HepG2 (cell line): Measurements from ENCODE around the gene SPATA25. TPM values are rescaled to one million over a fixed set of nuclear protein-coding genes. Genes with fewer than 3 reads are reported as not detected.

Experiments
- CAMTA2 ChIP-seq: sonication (generic); formaldehyde crosslinking; IDR thresholded peaks from 2 replicates; pipeline ENCODE4 v1.4.0; 2020; ENCODE audit warnings: mild to moderate bottlenecking, missing genetic modification reagents, borderline replicate concordance
- CENPX ChIP-seq: sonication (generic); formaldehyde crosslinking; IDR thresholded peaks from 2 replicates; pipeline ENCODE4 v1.9.0; 2021; ENCODE audit warnings: mild to moderate bottlenecking, missing genetic modification reagents, moderate library complexity
- HNRNPK ChIP-seq: fragments of 200-400 bp; formaldehyde crosslinking; IDR thresholded peaks from 2 replicates; pipeline ENCODE4 v1.6.1; 2018; ENCODE audit warnings: low read length, low read depth, moderate library complexity, mild to moderate bottlenecking; ENCODE audit not compliant: poor library complexity, severe bottlenecking
- NAIF1 ChIP-seq: sonication (generic); formaldehyde crosslinking; IDR thresholded peaks from 2 replicates; pipeline ENCODE4 v1.5.0; 2020; ENCODE audit warnings: mild to moderate bottlenecking, missing genetic modification reagents, borderline replicate concordance
- SAFB2 ChIP-seq: sonication (generic); formaldehyde crosslinking; IDR thresholded peaks from 2 replicates; pipeline ENCODE4 v1.5.1; 2020; ENCODE audit warnings: missing genetic modification reagents, low read depth, mild to moderate bottlenecking, borderline replicate concordance
- TEAD2 ChIP-seq: sonication (generic); formaldehyde crosslinking; IDR thresholded peaks from 2 replicates; pipeline ENCODE4 v1.9.0; 2021; ENCODE audit warnings: missing genetic modification reagents
- ZFP1 ChIP-seq: IDR thresholded peaks from 2 replicates; pipeline ENCODE4 v1.6.1; 2016
- ZMAT3 ChIP-seq: sonication (generic); formaldehyde crosslinking; conservative IDR thresholded peaks from 2 replicates; pipeline ENCODE4 v1.7.0; 2021; ENCODE audit warnings: missing genetic modification reagents
- ZNF318 ChIP-seq: sonication (generic); formaldehyde crosslinking; IDR thresholded peaks from 2 replicates; pipeline ENCODE4 v1.4.0; 2020; ENCODE audit warnings: mild to moderate bottlenecking, missing genetic modification reagents
- ZNF512 ChIP-seq: sonication (generic); formaldehyde crosslinking; IDR thresholded peaks from 2 replicates; pipeline ENCODE4 v1.4.0; 2020; ENCODE audit warnings: mild to moderate bottlenecking, missing genetic modification reagents
- ZNF550 ChIP-seq: sonication (generic); formaldehyde crosslinking; IDR thresholded peaks from 2 replicates; pipeline ENCODE4 v1.4.0; 2020; ENCODE audit warnings: mild to moderate bottlenecking, missing genetic modification reagents, borderline replicate concordance
- ZNF850 ChIP-seq: sonication (generic); formaldehyde crosslinking; conservative IDR thresholded peaks from 2 replicates; pipeline ENCODE4 v1.9.0; 2021; ENCODE audit warnings: mild to moderate bottlenecking, missing genetic modification reagents
- ZNF878 ChIP-seq: sonication (generic); formaldehyde crosslinking; IDR thresholded peaks from 2 replicates; pipeline ENCODE4 v1.8.1; 2023; ENCODE audit warnings: mild to moderate bottlenecking, missing genetic modification reagents, moderate library complexity
- ZSCAN9 ChIP-seq: IDR thresholded peaks from 2 replicates; pipeline ENCODE4 v1.6.1; 2016; ENCODE audit warnings: borderline replicate concordance
- polyA plus RNA-seq, 8 experiments: library from polyadenylated mRNA; depleted of rRNA in 3 of 8; stranded (reverse) in 7 of 8; unstranded in 1 of 8; fragments of >200 nt; fragmentation: Illumina TruSeq in 4 of 8; extraction: Trizol in 4 of 8; gene quantifications; 2 replicates each; pipeline versions ENCODE4 v1.2.1 to v1.2.3, GENCODE V29; 2011 to 2016; ENCODE audit warnings: low read depth in 4 of 8, missing spikeins in 1 of 8, mixed read lengths in 1 of 8; ENCODE audit not compliant: insufficient read depth in 1 of 8
- total RNA-seq, 5 experiments: library from RNA; depleted of rRNA; stranded (reverse); fragments of >200 nt; fragmentation: Illumina TruSeq; extraction: Trizol; gene quantifications; 2 replicates each; pipeline ENCODE4 v1.2.3, GENCODE V29; 2016; ENCODE audit warnings: low read depth in 1 of 5
- TF ChIP-seq, protein P1 (sequence below): sonication (generic); formaldehyde crosslinking; IDR thresholded peaks from 2 replicates; pipeline ENCODE4 v1.4.0; 2020; ENCODE audit warnings: missing genetic modification reagents
- TF ChIP-seq, protein P2 (sequence below): sonication (generic); formaldehyde crosslinking; IDR thresholded peaks from 2 replicates; pipeline ENCODE4 v1.4.0; 2020; ENCODE audit warnings: missing genetic modification reagents, borderline replicate concordance

The SPATA25 gene
- total and polyA plus RNA-seq, 2 of the 13 experiments (the other 11 are each of a cell fraction or from before 2014, with no cell fraction given): 4.8 to 7.6 TPM

DNA sequence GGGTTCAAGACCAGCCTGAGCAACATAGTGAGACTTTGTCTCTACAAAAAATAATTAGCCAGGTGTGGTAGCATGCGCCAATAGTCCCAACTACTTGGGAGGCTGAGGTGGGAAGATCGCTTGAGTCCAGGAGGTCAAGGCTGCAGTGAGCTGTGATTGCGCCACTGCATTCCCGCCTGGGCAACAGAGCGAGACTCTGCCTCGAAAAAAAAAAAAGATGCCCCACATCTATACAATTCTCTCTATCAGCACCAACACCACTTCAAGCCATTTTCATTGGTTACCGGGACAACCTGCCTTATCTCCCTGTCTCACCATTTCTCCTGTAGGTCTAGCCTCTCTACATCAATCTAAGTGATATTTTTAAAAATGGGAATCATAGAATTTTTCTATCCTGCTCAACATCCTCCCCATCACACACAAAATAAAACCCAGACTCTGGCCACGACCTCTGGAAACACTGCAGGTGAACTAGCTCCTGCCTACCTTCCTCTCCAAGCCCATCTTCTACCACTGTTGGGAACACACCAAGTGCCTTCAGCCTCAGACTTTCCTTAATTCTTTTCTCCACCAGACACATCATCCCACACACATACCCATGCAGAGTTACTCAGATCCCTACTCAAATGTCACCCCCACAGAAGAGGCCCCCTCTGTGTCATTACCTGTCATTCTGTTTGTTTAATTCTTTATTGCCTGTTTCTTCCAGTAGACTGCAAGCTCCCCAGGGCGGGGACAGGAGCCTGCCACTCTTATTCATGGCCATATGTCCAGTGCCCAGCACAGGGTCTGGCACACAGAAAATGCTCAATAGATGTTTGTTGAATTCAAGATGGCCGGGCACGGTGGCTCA is 34.1 kb upstream of the SPATA25 start (continued):
- TF ChIP-seq ZNF318 (CRISPR knock-in tag): no peak
- TF ChIP-seq NAIF1: peak; percentile 80; the same call in 1 of the 2 replicates
- TF ChIP-seq ZSCAN9 (CRISPR knock-in tag): no peak
- TF ChIP-seq TEAD2 (CRISPR knock-in tag): no peak
- TF ChIP-seq, protein P1, sequence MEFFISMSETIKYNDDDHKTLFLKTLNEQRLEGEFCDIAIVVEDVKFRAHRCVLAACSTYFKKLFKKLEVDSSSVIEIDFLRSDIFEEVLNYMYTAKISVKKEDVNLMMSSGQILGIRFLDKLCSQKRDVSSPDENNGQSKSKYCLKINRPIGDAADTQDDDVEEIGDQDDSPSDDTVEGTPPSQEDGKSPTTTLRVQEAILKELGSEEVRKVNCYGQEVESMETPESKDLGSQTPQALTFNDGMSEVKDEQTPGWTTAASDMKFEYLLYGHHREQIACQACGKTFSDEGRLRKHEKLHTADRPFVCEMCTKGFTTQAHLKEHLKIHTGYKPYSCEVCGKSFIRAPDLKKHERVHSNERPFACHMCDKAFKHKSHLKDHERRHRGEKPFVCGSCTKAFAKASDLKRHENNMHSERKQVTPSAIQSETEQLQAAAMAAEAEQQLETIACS: no peak
- no peak for TF ChIP-seq CAMTA2
- TF ChIP-seq CENPX (CRISPR knock-in tag): no peak
- TF ChIP-seq, protein P2, sequence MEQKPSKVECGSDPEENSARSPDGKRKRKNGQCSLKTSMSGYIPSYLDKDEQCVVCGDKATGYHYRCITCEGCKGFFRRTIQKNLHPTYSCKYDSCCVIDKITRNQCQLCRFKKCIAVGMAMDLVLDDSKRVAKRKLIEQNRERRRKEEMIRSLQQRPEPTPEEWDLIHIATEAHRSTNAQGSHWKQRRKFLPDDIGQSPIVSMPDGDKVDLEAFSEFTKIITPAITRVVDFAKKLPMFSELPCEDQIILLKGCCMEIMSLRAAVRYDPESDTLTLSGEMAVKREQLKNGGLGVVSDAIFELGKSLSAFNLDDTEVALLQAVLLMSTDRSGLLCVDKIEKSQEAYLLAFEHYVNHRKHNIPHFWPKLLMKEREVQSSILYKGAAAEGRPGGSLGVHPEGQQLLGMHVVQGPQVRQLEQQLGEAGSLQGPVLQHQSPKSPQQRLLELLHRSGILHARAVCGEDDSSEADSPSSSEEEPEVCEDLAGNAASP: no peak
- TF ChIP-seq ZNF550 (CRISPR knock-in tag): no peak
- no peak for TF ChIP-seq ZNF878 (CRISPR knock-in tag)
- no peak for TF ChIP-seq ZNF850 (CRISPR knock-in tag)
- TF ChIP-seq SAFB2 (CRISPR knock-in tag): no peak
- no peak for TF ChIP-seq HNRNPK
- TF ChIP-seq ZFP1 (CRISPR knock-in tag): no peak
- no peak for TF ChIP-seq ZMAT3 (CRISPR knock-in tag)
- no peak for TF ChIP-seq ZNF512 (CRISPR knock-in tag)
